Fibroblast of mammary gland (primary cell): ENCODE results near the gene NPY4R2.
A peak's percentile ranks its signal among the peaks of the same experiment; 100 is the strongest.
"Not testable (repeated sequence)": the region's sequence is repeated elsewhere in the genome, so short reads cannot be mapped to it uniquely, and the experiment has no call there.

ENCODE experiments used
- DNase-seq: peaks from one replicate; pipeline ENCODE4 v3.0.0-alpha.2; 2010; ENCODE audit warnings: low read depth
- H3K4me3 ChIP-seq: 2 replicates; pipeline ENCODE4 v1.5.1; 2011; ENCODE audit warnings: low read depth, mild to moderate bottlenecking, low read length, moderate library complexity; ENCODE audit not compliant: control insufficient read depth
- TF ChIP-seq, protein P1 (sequence below): conservative IDR thresholded peaks from 2 replicates; pipeline ENCODE4 v1.5.1; 2011; ENCODE audit warnings: low read depth, low read length, inconsistent platforms; ENCODE audit not compliant: control insufficient read depth, insufficient read depth

Gene NPY4R2

DNA sequence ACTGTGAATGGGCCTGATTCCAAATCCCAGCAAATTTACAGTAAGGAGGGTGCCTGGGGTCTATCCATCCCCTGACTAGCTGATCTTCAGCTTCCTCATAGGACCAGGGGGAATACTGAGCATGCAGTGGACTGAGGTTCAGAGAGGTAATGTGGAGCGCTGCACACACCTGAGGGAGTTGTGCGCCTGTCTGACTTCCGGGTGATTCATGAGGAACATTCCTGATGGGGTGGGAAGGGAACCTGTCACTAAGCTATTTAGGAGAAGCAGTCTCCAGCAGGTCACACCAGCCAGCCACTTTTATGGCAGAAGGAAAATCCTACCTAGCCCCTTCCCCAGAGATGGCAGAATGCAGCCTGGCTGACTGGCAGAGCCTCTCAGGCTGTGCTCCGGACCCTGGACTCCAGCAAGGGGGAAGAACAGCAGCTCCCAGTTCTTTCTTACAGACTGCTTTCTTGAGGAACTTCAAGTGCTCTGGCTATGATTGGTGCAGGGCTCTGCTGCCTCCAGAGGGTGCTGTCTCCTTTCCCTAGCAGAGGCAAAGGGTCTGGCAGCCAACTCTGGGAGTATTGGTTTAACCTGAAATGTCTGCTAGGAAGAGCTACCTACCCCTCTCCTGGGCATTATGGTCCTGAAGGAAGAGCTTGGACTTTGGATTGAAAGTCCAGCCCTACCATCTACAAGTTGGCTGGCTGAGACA is 2.5 kb upstream of the NPY4R2 start:
- TF ChIP-seq, protein P1, sequence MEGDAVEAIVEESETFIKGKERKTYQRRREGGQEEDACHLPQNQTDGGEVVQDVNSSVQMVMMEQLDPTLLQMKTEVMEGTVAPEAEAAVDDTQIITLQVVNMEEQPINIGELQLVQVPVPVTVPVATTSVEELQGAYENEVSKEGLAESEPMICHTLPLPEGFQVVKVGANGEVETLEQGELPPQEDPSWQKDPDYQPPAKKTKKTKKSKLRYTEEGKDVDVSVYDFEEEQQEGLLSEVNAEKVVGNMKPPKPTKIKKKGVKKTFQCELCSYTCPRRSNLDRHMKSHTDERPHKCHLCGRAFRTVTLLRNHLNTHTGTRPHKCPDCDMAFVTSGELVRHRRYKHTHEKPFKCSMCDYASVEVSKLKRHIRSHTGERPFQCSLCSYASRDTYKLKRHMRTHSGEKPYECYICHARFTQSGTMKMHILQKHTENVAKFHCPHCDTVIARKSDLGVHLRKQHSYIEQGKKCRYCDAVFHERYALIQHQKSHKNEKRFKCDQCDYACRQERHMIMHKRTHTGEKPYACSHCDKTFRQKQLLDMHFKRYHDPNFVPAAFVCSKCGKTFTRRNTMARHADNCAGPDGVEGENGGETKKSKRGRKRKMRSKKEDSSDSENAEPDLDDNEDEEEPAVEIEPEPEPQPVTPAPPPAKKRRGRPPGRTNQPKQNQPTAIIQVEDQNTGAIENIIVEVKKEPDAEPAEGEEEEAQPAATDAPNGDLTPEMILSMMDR, result peak; percentile 2
- not testable (repeated sequence) for H3K4me3 ChIP-seq, DNase-seq

DNA sequence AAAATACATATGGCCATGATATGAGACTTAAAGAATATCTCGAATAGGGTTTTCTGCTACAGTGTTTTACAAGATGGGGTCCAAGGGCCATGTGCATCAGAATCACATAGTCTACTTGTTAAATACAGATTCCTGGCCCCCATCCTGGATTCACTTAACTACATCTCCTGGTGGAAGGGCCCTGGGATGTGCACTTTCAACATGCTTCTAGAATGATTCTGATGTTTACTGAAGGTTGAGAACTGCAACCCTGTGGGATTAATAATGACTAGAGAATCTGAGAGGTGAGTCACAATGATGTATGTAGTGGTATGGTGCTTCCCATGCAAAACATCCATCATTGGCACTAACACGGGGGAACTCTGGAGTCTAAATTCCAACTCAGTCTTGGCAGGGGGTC is 2.1 kb downstream of the NPY4R2 start:
- H3K4me3 ChIP-seq, result not testable (repeated sequence)
- DNase-seq, result peak; percentile 54

DNA sequence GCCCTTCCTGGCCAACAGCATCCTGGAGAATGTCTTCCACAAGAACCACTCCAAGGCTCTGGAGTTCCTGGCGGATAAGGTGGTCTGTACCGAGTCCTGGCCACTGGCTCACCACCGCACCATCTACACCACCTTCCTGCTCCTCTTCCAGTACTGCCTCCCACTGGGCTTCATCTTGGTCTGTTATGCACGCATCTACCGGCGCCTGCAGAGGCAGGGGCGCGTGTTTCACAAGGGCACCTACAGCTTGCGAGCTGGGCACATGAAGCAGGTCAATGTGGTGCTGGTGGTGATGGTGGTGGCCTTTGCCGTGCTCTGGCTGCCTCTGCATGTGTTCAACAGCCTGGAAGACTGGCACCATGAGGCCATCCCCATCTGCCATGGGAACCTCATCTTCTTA is 4.0 kb downstream of the NPY4R2 start:
- not testable (repeated sequence) for H3K4me3 ChIP-seq, DNase-seq

DNA sequence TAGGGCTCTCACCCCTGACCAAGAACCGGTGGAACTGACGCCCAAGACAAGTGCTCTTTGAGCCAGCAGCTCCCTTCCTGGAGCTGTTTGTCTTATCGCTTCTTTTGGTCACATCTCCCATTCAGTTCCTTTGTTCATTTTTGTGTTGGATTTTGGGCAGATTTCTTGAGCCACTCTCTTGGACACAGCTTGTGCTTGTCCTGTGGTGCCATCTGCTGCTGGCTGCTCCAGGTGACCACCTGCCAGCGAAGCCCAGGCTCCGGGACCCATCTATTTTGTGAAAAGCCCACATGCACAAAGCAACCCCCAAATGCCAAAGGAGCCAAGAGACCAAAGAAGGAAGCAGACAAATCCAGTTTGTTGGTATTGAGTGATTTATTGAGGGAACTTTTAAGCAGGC is 6.2 kb downstream of the NPY4R2 start:
- not testable (repeated sequence) for H3K4me3 ChIP-seq, DNase-seq

DNA sequence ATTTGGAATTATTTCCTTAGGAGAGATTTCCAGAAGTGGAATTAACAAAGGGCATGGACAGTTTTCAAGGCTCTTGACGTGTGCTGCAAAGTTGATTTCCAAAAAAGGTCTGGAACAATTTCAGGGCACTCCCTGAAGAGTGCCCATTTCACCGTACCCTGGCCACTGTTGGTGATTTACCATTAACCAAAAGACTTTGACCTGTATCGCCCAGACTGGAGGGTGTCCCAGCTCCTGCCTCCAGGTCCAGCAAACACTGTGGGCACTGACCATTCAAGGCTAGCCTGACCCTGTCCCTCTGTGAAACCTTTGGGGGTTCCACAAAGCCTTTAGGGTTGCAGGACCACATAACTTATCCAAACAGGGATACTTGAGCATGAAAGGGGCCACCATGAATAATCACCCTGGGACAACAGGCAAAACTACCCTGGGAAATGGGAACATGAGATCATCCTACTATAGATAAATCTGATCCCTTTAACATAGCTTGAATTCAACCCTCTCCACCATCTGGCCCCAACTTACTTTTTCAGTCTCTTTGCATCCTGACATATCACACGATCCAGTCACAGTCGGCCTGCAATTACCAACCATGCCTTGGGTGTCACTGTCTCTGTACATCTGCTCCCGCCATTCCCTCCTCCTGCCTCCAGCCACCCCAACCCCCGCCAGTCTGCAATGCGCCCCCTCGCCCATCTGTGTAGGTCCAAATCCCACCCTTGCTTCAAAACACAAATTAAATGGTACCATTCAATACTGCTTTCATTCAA is 8.9 kb downstream of the NPY4R2 start:
- not testable (repeated sequence) for DNase-seq, H3K4me3 ChIP-seq

DNA sequence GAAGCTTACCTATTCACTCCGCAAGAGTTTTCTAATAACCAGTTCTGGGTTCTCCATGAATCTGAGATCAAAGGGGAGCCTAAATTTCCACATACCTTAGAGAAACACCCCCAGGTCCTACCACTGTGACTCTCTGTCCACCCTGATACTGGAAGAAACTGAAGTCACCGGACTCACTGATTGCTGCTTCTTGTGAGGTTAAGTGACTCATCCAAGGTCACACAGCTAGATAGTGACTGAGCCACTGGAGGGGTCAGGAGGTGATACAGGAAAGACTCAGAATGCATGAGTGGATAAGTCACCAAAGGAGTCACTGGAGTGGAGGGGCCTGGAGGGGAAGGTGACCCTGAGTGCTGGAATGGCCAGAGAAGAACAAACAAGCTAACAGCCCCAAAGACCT is 9.8 kb downstream of the NPY4R2 start:
- DNase-seq, H3K4me3 ChIP-seq: not testable (repeated sequence)

DNA sequence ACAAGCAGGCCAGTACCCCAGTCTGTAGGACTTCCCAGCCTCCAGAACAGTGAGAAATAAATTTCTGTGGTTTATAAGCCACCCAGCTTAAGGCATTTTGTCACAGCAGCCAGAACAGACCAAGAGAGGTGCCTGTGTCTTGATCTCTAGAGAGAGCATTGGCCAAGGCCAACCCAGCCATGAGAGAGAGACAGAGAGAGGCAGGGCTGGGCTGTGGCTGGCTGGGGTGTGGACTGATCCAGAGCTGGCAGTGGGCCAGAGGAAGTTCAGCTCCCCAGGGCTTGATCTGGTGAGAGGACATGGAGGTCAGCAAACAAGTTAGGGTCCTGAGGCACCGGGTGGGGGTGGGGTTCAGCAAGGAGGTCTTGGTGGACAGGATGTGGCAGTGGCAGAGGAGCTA is 14.4 kb downstream of the NPY4R2 start:
- H3K4me3 ChIP-seq, DNase-seq: not testable (repeated sequence)

DNA sequence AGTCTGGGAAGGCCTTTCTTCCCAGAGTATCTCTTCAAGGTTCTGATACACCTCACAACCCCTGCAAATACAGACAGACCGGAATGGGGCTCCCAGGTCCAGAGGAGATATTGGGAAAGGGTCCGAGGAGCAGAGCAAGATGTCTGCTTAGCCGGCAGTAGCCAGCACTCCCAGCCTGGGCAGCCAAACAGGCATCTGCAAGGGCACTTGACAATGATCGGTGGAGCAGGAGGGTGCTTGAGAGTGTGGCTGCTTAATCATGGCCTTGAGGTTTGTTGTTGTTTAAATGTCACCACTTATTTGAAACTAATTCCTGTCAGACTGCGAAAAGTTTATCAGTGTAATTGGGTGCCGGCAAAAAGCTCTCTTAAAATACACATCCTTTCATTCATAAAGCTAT is 15.0 kb downstream of the NPY4R2 start:
- not testable (repeated sequence) for DNase-seq, H3K4me3 ChIP-seq

DNA sequence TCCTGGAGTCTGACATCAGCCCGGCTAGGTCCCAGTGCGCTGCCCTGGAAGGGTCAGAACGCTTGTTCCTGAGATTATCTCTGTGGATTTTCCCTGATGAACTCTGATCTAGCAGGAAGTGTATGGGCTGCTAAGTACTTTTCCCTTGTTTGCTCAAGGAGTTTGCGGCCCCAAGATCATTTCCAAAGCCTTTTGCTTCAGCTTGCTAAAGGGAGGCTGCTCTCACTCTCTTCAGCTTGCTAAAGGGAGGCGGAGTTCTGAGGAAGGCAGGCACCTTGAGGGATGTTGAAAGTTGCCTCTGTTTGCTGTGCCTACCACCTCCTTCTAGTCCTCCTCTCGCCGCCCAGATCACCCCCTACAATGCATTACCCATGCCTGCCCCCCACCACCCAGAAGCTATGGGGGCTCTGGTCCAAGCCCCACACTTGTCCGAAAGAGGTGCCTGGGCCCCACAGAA is 18.3 kb downstream of the NPY4R2 start:
- not testable (repeated sequence) for H3K4me3 ChIP-seq, DNase-seq

DNA sequence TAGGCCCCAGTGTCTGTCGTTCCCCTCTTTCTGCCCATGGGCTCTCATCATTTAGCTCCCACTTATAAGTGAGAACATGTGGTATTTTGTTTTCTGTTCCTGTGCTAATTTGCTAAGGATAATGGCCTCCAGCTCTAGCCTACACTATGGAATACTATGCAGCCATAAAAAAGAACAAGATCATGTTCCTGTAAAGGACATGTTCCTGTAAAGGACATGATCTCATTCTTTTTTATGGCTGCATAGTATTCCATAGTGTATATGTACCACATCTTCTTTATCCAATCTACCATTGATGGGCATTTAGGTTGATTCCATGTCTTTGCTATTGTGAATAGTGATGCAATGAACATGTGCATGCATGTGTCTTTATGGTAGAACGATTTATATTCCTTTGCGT is 19.2 kb downstream of the NPY4R2 start:
- not testable (repeated sequence) for DNase-seq, H3K4me3 ChIP-seq

DNA sequence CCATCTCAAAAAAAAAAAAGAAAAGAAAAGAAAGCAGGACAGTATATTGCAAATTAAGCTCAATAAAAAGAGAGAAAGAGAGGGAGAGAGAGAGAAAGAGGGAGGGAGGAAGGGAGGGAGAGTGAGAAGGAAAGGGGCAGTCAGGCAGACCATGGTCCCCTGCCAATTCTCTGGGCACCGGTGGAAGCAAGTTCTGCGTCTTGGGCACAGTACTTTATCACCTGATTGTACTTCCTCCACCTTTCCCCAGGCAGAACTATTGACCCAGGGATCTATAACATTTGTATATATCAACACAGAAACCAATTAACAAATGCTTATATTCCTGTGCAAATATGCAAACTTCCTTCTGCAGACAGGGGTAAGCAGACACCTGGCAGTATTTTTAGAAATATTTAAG is 22.4 kb downstream of the NPY4R2 start:
- DNase-seq, result not testable (repeated sequence)

DNA sequence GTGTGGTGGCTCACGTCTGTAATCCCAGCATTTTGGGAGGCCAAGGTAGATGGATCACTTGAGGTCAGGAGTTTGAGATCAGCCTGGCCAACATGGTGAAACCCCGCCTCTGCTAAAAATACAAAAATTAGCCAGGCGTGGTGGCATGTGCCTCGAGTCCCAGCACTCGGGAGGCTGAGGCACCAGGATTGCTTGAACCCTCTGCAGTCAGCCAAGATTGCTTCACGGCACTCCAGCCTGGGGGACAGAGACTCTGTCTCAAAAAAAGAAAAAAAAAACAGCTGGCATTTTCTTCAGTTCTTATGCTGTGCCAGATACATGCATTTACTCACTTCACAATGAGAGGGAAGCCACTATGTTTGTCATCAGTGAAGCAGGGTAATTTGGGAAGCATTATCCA is 22.9 kb downstream of the NPY4R2 start:
- not testable (repeated sequence) for DNase-seq, H3K4me3 ChIP-seq

More for the DNA sequence above, 22.4 kb downstream of the NPY4R2 start:
- H3K4me3 ChIP-seq, result not testable (repeated sequence)

DNA sequence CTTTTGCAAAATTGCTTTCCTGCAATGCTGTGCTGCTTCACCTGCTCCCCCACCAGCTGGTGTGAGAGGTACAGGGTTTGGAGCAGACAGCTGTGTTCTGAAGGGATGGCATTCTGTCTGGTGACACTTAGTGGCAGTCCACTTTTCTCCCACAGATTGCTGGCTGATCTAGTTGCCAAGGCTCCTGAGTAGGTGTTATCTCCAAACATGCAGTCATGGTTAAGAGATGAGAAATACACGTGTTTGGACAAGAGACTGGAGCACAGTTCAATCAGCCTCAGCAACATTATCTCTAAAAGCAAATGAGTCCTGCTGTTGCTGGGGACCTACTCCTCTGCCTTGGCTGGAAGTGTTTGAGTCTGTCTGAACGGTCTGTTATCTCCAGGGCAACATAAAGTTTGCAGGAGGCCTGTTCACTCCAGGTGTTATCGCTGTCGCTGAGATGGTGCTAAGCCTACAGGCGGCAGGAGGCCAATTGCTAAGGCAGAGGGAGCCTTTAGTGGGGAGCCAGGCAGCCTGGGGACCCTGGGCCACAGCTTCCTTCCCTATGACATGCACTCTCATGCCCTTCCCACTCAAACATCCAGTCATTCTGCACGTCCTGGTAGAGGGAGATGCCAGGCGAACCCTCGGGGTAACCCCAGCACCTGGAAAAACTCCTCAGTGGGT is 24.0 kb downstream of the NPY4R2 start:
- H3K4me3 ChIP-seq, DNase-seq: not testable (repeated sequence)

DNA sequence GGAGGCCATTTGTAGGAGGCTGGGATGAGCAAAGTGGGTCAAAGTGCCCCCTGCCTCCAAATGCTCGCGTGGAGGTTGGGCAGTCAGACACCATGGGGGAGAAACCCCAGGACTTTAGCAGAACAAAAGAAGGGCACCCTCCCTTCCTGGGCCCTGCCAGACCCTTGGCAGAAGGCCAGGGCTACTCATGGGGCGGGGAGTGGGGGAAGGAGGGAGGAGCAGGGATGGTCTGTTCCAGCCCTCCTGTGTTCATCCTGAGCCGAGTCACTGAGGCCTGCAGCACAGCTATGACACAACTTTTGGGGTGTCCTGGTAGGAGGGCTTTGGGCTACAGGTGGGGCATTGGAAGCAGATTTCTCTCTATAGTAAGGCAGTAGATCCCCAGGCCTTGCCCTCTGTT is 24.9 kb downstream of the NPY4R2 start:
- not testable (repeated sequence) for DNase-seq, H3K4me3 ChIP-seq

DNA sequence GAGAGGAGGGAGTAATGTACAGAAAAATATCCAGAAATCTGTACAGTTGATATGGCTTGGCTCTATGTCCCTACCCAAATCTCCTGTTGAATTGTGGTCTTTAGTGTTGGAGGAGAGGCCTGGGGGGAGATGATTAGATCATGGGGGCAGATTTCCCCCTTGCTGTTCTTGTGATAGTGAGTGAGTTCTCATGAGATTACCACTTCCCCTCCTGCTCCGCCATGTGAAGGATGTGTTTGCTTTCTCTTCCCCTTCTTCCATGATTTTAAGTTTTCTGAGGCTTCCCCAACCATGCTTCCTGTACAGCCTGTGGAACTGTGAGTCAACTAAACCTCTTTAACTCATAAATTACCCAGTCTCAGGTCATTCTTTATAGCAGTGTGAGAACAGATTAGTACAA is 29.0 kb downstream of the NPY4R2 start:
- H3K4me3 ChIP-seq, DNase-seq: not testable (repeated sequence)

DNA sequence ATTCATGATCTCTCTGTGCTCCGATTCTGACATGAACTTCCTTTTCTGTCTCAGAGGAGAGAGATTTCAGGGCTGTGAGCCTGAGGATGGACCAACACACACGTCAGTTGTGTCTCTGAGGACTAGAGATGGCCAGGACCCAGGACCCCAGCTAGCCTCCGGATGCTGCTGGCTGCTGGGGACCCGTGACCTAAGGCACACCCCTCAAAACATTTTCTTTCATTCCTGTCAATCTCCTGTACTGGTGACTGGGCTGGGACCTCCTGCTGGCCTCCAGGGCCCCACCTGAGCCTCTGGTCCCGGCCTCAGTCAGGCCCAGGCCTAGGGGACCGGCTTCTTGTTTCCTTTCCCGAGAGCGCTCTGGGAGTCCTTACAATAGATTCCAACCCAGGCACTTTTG is 38.7 kb downstream of the NPY4R2 start:
- not testable (repeated sequence) for H3K4me3 ChIP-seq, DNase-seq

DNA sequence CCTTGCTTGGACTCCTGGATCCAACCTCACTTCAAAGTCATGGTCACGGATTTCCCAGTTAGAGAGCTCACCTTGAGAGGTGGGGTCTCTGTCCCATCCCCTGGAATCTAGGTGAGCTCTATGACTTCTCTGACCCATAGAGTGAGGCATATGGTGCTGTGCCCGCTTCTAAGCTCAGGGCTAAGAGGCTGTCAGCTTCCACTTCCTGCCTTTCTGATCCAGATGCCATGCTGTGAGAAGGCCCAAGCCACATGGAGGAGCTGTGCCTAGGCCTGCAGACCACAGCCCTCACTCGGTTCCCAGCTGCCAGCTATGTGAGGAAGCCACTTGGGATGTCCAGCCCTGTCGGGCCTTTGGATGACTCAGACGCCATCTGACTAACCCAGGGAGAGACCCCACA is 41.2 kb downstream of the NPY4R2 start:
- DNase-seq, result peak; percentile 0

DNA sequence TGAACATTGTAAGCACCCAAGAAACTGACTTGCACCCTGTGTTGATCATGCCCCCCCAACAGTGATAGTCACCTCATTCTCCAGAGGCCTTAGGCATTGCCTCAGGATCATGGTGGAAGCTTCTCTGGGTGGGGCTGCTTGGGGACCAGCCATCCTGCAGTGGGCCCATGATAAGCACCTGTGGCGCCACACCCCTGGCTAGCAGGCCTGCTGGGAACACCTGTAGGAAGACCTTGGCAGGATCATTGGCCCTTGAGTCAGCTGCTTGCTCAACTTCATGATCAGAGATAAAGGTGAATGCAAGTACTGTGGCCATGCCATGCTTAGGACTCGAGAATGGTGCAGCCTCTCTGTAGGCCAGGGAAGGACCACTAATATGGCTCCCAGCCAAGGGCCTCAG is 42.2 kb downstream of the NPY4R2 start:
- DNase-seq, H3K4me3 ChIP-seq: not testable (repeated sequence)

More for the DNA sequence above, 41.2 kb downstream of the NPY4R2 start:
- H3K4me3 ChIP-seq, result not testable (repeated sequence)
